Heart right ventricle (tissue), 16 donors: Measurements from ENCODE around the gene TM9SF2. TPM values are rescaled to one million over a fixed set of nuclear protein-coding genes. Genes with fewer than 3 reads are reported as not detected.

Source experiments
- ATAC-seq, 8 donors: fragments of 200-7000 bp; cut with Tn5 transposase; one replicate each; pipeline ENCODE4 v1.9.1; 2020; ENCODE audit warnings: mild to moderate bottlenecking in 8 of 8, moderate library complexity in 8 of 8, moderate number of reproducible peaks in 1 of 8
- DNase-seq, 2 donors: peaks; one replicate each; pipeline ENCODE4 v3.0.0-alpha.2; 2020
- H3K27ac ChIP-seq, 10 donors: fragments of 200-600 bp; sonication (generic) in 2 of 10; one replicate each; pipeline versions ENCODE4 v1.5.0 to v1.8.0; 2020 to 2022; ENCODE audit warnings: mild to moderate bottlenecking in 3 of 10
- H3K27me3 ChIP-seq, 7 donors: fragments of 200-600 bp; one replicate each; pipeline ENCODE4 v1.8.0; 2021 to 2022; ENCODE audit warnings: mild to moderate bottlenecking in 2 of 7
- H3K36me3 ChIP-seq, 9 donors: fragments of 200-600 bp; sonication (generic) in 1 of 9; one replicate each; pipeline versions ENCODE4 v1.5.0 to v1.8.0; 2020 to 2022; ENCODE audit warnings: mild to moderate bottlenecking in 2 of 9
- H3K4me1 ChIP-seq, 9 donors: fragments of 200-600 bp; sonication (generic) in 1 of 9; one replicate each; pipeline versions ENCODE4 v1.5.0 to v1.8.0; 2020 to 2022; ENCODE audit warnings: mild to moderate bottlenecking in 4 of 9
- H3K4me3 ChIP-seq, 10 donors: fragments of 200-600 bp; sonication (generic) in 2 of 10; one replicate each; pipeline versions ENCODE4 v1.5.0 to v1.8.0; 2020 to 2022; ENCODE audit warnings: mild to moderate bottlenecking in 7 of 10, moderate library complexity in 2 of 10
- H3K9me3 ChIP-seq, 11 donors: fragments of 200-600 bp in 10 of 11; sonication (generic) in 2 of 11; one replicate each; pipeline versions ENCODE4 v1.5.0 to v1.8.0; 2013 to 2022; ENCODE audit warnings: mild to moderate bottlenecking in 2 of 11, control low read depth in 1 of 11, moderate library complexity in 1 of 11
- WGBS, 2 donors: extraction: QIAGEN DNeasy Blood & Tissue Kit; methylation state at CpG; one replicate each; pipeline ENCODE4 v1.1.7; 2013; ENCODE audit warnings: inconsistent platforms in 1 of 2; 5-methylcytosine and 5-hydroxymethylcytosine counted together
- intact Hi-C, 10 donors: fragments of 100-400 bp; cut with DNase I; formaldehyde crosslinking; loops; one replicate each; pipeline versions ENCODE4 v1.11.1 to v1.14.2; 2022
- polyA plus RNA-seq, 2 donors: library from polyadenylated mRNA; stranded (reverse); fragments of 200-250 nt; gene quantifications; one replicate each; pipeline ENCODE4 v1.2.3, GENCODE V29; 2013
- total RNA-seq, 10 donors: library from RNA; stranded (reverse); fragmentation: NEBNext Ultra II Directional in 3 of 10; extraction: Animal tissue kit (Norgen Biotek cat#: 25700) in 3 of 10; gene quantifications; one replicate each; pipeline versions ENCODE4 v1.2.1 to v1.2.4, GENCODE V29; 2021 to 2023
- TF ChIP-seq, protein P1 (sequence below), 9 donors: fragments of 200-600 bp; sonication (generic) in 2 of 9; IDR thresholded peaks; one replicate each; pipeline versions ENCODE4 v1.5.0 to v1.8.0; 2021 to 2022; ENCODE audit warnings: antibody characterized with exemption in 9 of 9, mild to moderate bottlenecking in 5 of 9, moderate library complexity in 1 of 9
- donor health status: Arrhythmogenic right ventricular cardiomyopathy.
- donor health status: ischemic (EF 13 %, LVEDD 7.1; RV severe dilation, severe dysfunction).
- donor health status: healthy with polysubstance abuse.
- donor health status: DM: no; HTN: yes; CAD: no.
- donor health status: DM: no; HTN: no; CAD: no.
- donor health status: ischemic (EF 25% LVEDD 6.9; RV normal size, moderate dysfunction).
- donor health status: ischemic (EF 25% LVEDD 5.7; RV mildly dilated, moderate dysfunction).
- donor health status: healthy.
- donor health status: DM: yes; HTN: yes; CAD: no.
- donor health status: Ischemic cardiomyopathy.
- donor health status: ischemic (EF 35%, LVEDD 5.7; RV mildly dilated, moderate dysfunction).
- donor health status: nonischemic (EF 11% LVEDD 7.7; RV severe dilation, severe dysfunction).
- donor health status: DM: yes; HTN: yes; CAD: no.
- donor health status: PGD.
- donor health status: ischemic (EF 29% LVEDD 5.4; RV normal size, mild dysfunction).
- donor health status: nonischemic (EF 23%, LVEDD 6.1; RV moderate dilation, normal function).

TM9SF2 gene
- total and polyA plus RNA-seq, 12 donors, result 27.9 to 78.8 (median 61.1) TPM

DNA sequence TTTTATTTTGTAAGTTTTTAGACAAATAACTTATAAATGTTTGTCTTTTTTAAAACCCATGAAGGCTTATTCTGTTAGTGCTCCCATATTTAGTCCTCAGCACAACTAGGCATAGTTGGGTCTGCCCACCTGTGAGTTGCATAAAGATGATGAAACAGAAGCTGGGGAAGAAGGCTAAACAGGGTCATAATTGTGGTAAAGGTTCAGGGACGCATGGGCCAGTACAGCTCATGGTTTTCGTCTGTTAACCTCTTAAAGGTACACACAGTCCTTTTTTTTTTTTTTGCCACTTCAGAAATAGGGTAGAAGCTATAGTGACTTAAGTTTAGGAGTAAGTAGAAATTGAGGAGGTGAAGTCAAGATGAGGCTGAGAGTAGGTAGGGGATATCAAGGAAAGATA is 58.3 kb downstream of the TM9SF2 start:
- intact Hi-C loops, result no loop called here
- TF ChIP-seq, protein P1, sequence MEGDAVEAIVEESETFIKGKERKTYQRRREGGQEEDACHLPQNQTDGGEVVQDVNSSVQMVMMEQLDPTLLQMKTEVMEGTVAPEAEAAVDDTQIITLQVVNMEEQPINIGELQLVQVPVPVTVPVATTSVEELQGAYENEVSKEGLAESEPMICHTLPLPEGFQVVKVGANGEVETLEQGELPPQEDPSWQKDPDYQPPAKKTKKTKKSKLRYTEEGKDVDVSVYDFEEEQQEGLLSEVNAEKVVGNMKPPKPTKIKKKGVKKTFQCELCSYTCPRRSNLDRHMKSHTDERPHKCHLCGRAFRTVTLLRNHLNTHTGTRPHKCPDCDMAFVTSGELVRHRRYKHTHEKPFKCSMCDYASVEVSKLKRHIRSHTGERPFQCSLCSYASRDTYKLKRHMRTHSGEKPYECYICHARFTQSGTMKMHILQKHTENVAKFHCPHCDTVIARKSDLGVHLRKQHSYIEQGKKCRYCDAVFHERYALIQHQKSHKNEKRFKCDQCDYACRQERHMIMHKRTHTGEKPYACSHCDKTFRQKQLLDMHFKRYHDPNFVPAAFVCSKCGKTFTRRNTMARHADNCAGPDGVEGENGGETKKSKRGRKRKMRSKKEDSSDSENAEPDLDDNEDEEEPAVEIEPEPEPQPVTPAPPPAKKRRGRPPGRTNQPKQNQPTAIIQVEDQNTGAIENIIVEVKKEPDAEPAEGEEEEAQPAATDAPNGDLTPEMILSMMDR (IDR thresholded peaks at IDR 0.05), result no peak
- no peak for ATAC-seq

DNA sequence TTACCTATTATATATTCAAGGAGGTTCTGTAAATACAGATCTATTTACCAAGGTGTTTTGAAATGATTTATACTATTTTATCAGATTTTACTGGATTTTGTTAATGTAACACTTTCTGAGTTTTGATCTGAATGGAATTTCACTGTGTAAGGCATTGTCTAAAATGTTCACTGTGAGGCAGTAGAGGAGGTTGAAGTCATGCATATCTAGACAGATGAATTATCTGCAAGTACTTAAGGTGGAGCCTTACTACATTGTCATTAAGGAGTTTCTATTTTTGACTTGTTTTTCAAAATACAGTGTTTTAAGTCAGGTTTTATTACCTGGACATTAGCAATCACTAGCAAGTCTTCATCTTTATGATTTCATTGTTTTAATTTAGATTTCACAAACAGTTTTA is 62.1 kb downstream of the TM9SF2 start:
- no peaks in the 10 kb centered on the region for H3K27me3 ChIP-seq
- peaks cover 0 to 7% (median 0%) of the 10 kb centered on the region in 11 donors for H3K9me3 ChIP-seq
- H3K27ac ChIP-seq, result no peak overlapping the region
- no peak for ATAC-seq
- TF ChIP-seq, protein P1 (IDR thresholded peaks at IDR 0.05), result no peak
- peaks cover 0 to 73% (median 25%) of the 10 kb centered on the region in 9 donors for H3K36me3 ChIP-seq
- H3K4me1 ChIP-seq, result no peaks in the 10 kb centered on the region
- DNase-seq, result no peak
- intact Hi-C loops, result no loop called here
- no peak overlapping the region for H3K4me3 ChIP-seq

More for the DNA sequence above, 58.3 kb downstream of the TM9SF2 start:
- DNase-seq, result no peak
- Histone ChIP-seq H3K27ac (no peak overlapping the region), H3K9me3 (no peaks in the 10 kb centered on the region), H3K27me3 (no peaks in the 10 kb centered on the region), H3K4me3 (no peak overlapping the region), H3K36me3 (peaks cover 0 to 100% (median 27%) of the 10 kb centered on the region in 9 donors), H3K4me1 (no peaks in the 10 kb centered on the region)
- WGBS, 2 donors, result 84 to 86% methylated on average over 2 of the region's 2 CpGs

DNA sequence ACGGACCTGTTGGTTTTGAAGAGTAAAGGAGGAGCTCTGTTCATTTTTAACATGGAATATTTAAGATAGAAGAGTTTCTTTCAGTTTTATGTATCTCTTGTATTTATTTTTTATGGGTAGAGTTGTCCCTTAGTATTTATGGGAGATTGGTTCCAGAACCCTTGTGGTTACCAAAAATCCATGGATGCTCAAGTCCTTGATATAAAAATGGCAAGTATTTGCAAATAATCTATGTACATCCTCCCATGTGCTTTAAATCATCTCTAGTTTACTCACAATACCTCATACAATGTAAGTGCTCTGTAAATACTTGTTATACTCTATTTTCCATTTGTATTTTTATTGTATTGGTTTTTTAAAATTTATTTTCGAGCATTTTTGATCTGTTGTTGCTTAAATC is 63.1 kb downstream of the TM9SF2 start:
- 94 to 95% methylated on average over 2 of the region's 2 CpGs for WGBS, 2 donors
- H3K27ac ChIP-seq, result no peak overlapping the region
- ATAC-seq, result no peak
- peaks cover 0 to 63% (median 25%) of the 10 kb centered on the region in 9 donors for H3K36me3 ChIP-seq
- H3K4me3 ChIP-seq, result no peak overlapping the region
- H3K4me1 ChIP-seq, result no peaks in the 10 kb centered on the region
- peaks cover 0 to 17% (median 0%) of the 10 kb centered on the region in 11 donors for H3K9me3 ChIP-seq
- intact Hi-C loops, result no loop called here
- no peak for DNase-seq
- TF ChIP-seq, protein P1 (IDR thresholded peaks at IDR 0.05), result no peak
- H3K27me3 ChIP-seq, result no peaks in the 10 kb centered on the region

DNA sequence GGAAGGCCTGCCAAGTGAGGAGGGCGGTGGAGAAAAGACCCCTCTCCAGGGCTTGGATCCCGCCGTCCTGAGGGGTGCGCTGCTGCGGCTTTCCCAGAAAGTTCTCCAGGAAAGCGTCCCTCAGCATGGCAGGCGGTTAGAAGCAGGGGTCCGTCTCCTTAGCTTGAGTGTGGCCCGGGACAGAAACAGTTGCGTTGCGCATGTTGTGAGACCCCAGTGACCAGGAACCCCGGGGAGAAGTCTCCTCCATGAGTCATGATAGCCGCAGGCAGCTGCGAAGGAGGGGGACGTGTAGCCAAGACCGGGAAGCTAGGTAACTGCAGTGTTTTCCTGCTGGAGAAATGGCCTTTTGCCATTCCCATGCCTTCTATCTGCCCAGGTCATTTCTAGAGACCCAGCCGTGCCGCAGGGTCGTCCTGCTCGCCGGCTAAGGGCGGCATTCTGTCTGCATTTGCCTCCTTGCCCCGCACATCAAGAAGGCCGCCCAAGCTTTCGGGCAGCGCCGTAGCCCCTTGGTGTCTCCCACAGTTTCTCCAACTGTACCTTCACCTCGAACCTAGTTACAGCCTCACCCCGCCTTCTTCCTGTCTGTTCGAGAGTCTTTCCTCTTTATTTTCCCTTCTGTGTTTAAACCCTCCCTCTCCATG is 64.3 kb downstream of the TM9SF2 start:
- TF ChIP-seq, protein P1 (IDR thresholded peaks at IDR 0.05), result no peak
- Histone ChIP-seq H3K27me3 (no peaks in the 10 kb centered on the region), H3K36me3 (peaks cover 0 to 51% (median 14%) of the 10 kb centered on the region in 9 donors), H3K9me3 (peaks cover 0 to 18% (median 0%) of the 10 kb centered on the region in 11 donors), H3K27ac (no peak overlapping the region), H3K4me1 (no peaks in the 10 kb centered on the region), H3K4me3 (peak overlapping the region in 2 of 10 donors; percentile 18 to 20)
- WGBS, 2 donors, result 82 to 85% methylated on average over 30 of the region's 30 CpGs
- ATAC-seq (peak in 4 of 8 donors; percentile 13 to 39 (median 21)), DNase-seq (no peak)
- intact Hi-C loops, result no loop called here
